Measurements from ENCODE around the gene PDE4B.

PDE4B gene

DNA sequence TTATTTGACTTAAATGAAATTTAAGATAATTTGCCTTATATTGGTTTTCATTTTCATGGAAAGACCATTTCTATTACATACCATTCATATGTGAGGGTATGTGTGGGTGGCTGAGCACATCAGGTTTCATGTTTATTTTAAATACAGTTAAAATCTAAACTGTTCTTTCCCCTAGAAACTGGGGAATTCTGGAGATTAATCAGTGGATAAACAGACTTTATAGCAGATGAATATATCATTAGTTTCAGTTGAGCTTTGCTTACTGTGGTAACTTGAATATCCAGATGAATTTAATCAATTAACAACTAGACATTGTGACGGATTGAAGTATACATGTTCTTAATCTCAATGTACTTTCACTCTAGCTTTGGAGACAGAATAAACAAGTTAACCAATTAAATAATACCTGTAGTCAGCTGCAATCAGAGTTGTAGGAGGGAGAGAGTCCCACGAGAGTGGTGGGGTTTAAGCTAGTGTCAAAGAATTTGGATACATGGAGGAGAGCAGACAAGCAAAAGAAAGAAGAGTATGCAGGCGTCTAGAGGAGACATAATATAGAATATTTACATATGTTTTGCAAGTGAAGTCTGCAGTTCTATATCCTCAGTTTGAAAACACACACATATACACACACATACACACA is 97.6 kb downstream of the PDE4B start:
- no peak for DNase-seq

DNA sequence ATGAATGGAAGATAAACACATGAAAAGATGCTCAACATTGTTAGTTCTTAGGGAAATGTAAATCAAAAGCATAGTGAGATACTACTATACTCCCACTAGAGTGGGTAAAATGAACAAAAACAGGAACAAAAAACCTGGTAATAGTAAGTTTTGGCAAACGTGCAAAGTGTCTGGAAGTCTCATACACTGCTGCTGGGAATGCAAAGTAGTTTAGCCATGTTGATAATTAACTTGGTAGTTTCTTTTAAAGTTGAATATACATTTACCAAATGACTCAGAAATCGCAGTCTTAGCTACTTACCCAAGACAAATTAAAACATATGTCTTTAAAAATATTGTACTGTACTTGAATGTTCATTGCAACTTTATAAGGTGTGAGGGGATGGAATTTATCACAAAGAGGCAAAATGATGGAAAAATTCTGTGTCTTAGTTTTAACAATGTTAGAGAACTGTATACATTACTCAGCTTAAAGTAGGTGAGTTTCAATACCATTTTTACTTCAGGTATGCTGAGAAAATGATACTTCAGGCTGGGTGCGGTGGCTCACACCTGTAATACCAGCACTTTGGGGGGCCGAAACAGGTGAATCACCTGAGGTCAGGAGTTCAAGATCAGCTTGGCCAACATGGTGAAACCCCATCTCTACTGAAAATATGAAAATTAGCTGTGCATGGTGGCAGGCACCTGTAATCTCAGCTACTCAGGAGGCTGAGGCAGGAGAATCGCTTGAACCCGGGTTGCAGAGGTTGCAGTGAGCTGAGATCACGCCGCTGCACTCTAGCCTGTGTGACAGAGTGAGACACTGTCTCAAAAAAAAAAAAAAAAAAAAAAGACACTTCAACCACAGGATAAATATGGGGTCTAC is 102.3 kb downstream of the PDE4B start:
- no peak for DNase-seq

DNA sequence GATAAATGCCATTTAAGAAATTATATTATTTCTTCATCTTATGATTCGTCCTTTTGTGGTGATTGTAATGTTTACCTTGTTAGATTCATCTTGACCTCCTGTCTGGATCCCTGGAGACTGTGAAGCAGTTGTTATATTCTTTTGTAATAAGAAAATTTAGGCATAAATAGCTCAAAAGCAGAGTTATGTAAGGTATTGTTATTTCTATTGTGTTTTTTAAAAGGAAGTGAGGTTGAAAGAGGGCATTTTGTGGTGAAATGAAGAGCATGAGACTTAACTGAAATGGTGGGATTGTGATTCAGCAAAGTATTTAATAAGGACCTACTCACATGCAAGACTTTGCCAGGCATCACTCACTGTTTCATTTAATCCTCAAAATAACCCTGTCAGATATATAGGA is 104.0 kb downstream of the PDE4B start:
- DNase-seq, result no peak

DNA sequence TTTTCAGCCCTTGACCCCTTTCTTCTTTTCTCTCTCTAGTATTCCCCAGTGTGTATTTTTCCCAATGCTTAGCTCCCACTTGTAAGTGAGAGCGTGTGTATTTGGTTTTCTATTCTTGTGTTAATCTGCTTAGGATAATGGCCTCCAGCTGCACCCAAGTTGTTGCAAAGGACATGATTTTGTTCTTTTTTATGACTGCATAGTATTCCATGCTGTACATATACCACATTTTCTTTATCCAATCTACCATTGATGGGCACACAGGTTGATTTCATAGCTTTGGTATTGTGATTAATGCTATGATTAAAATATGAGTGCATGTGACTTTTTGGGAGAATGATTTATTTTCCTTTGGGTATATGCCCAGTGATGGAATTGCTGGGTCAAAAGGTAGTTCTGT is 104.8 kb downstream of the PDE4B start:
- no peak for DNase-seq

DNA sequence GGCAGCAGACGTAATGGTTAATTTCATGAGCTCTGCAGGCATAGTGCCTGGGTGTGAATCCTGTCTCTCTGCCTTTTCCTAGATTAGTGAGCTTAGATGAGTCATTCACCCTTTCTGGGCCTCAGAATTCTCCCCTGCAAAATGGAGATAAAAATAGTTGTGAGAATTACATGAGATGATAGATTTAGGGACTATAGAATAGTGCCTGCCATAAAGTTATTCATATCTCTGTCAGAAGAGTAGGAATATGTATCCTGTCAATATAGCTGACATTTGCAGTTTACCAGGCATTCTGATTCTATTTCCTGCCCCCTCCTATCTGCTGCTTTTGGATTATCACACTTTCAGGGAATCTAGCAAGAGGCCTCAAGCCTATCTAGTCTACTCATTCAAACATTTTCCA is 112.0 kb downstream of the PDE4B start:
- no peak for DNase-seq

DNA sequence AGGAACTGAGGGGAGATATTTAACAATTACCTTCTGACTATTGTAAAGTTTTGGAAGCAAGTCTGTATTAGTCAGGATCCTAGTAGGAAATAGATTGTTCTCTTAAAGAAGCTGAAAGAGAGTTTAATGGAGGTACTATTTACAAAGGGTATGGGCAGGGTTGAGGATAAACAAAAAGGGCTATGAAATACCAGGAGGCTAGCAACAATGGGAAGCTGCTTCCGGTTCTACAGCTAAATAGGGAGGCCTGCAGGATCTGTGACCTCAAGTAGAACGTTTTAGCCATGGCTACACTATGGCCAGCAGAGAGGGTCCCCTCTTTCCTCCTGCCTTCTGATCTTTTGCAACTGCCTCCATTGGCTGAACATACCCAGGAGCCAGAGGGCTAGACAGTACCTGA is 117.7 kb downstream of the PDE4B start:
- no peak for DNase-seq

DNA sequence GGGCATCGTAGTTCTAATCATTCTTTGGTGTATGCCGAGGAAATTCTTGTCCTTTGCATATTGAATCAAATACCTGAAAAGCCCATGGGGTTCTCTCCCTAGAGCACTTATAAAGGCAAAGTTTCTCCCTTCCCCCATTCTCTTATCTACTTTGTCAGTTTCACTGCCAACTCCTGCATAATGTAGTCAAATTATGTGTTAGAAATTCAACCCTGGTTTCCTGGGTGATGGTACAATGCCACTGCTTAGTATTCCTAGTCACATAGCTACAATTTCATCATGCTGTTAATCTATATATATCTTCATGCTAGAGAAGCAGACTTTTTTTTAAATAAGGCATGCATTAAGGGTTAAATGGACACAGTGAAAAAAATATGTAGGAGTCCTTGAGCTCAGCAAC is 119.0 kb downstream of the PDE4B start:
- DNase-seq, result no peak

DNA sequence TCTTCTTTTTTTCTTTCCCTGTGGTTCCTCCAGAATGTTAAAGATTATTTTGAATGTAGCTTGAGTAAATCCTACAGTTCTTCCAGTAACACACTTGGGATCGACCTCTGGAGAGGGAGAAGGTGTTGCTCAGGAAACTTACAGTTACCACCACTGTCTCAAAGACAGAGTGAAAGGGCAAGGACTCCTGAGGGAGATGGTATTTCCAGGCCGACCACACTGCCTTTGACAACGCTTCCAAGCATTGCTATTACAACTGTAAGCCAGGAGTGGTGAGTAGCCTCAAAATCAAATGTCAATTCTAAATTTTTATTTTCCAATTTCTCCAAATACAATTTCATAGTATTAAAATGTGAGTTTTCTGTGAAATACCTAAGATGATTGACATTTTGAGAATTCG is 125.9 kb downstream of the PDE4B start:
- DNase-seq, result no peak

DNA sequence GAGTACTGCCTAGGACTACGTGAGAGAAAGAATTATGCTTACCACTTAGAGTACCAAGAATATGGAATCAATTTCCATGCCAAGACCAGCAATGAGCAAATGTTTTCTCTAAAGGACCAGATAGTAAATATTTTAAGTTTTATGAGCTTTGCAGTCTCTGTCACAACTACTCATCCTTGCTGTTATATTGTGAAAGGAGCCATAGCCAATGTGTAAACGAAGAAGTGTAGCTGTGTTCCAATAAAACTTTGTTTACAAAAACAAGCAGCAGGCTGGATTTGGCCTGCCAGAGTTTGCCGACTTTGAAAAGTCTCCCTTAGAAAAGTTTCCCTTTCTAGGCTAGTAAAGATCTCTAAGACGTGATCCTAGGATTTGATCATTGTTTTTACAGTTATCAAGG is 128.8 kb downstream of the PDE4B start:
- DNase-seq, result no peak

DNA sequence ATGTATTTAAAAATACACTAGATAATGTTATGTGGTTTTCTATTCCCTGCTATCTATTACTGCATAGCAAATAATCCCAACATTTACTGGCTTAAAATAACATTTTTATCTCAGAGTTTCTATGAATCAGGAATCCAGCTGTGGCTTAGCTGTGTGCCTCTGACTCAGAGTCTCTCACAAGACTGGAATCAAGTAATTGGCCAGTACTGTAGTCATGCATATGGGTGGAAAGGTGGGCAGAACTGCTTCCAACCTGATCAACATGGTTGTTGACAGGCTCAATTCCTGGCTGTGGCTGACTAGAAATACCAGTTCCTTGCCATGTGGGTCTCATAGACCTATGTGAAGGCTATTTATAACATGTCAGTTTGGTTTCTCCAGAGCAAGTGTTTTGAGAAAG is 131.8 kb downstream of the PDE4B start:
- DNase-seq, result no peak

DNA sequence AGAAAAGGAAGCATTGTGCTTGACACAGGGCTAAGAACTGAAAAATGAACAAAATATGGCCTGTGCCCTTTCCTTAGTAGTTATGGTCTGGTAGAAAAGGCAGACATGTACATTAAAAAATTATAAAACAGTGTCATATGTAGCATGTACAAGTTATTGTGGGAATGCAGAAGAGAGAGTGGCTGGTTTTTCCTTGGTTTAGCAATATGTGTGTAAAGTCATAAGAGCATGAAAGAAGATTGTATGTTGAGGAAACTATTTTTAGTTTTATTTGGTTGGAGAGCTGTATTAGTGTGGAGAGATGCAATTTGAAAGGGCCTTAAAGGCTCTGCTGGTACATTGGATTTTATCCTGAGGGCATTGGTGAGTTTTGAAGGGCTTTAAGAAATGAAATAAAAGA is 145.8 kb downstream of the PDE4B start:
- no peak for DNase-seq

DNA sequence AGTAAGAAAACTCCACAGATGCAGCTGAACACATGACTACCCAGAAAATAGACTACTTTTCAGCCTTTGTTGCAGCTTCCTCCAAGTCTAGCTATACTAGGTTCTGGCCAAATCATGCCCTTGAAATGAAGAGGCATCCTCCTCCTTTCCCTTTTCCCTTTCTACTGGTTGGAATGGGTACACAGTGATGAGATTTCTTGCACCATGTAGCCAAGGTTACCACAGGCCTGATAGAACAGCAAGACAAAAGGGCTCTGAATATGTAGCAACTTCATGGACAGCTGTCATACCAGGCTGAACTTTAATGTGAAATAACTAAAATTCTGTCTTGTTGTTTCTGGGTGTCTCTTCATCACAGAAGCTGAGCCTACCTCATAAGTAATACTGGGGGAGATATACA is 146.5 kb downstream of the PDE4B start:
- DNase-seq, result no peak

DNA sequence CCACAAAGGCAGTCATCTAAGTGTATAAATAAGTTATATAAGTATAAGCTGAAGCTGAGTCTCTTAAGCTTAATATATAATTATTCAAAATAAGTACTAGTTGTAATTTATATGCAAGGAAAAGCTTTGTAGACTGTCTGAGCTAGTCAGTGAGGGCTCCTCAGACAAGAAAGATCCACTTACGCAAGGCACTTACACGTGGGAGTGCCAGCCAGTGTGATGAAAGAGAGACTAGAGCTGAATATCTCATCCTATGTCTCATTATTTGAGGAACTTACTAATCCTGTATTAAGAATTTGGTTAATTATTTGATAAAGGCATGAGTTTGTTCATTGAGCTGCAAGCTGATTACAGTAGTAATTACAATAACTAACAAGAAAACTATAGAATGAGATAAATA is 146.9 kb downstream of the PDE4B start:
- DNase-seq, result no peak

DNA sequence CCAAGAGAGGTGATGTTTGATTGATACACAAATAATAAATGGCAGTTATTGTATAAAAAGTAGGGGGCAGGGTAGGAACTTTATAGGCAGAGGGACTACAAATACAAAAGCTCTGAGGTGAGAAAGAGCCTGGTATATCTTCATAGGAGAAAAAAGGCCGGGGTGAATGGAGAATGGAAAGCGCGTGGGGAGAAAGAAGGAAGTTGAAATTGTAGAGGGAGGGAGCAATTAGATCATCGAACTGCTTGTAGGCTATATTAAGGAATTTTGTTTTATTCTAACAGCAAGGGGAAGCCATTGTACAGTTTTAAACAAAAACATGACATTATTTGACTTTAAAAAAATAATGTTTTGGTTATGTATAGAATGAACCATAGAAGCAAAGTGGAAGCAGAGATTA is 147.4 kb downstream of the PDE4B start:
- no peak for DNase-seq

DNA sequence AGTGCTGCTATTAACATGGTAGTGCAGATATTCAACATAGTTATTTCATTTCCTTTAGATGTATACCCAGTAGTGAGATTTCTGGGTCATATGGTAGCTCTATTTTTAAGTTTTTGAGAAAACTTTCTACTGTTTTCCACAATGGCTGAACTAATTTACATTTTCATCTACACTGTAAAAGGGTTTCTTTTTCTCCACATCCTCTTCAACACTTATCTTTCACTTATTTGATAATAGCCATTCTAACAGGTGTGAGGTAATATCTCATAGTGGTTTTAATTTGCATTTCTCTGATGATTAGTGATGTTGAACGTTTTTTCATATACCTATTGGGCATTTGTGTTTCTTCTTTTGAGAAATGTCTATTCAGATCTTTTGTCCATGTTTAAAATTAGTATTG is 149.8 kb downstream of the PDE4B start:
- no peak for DNase-seq

DNA sequence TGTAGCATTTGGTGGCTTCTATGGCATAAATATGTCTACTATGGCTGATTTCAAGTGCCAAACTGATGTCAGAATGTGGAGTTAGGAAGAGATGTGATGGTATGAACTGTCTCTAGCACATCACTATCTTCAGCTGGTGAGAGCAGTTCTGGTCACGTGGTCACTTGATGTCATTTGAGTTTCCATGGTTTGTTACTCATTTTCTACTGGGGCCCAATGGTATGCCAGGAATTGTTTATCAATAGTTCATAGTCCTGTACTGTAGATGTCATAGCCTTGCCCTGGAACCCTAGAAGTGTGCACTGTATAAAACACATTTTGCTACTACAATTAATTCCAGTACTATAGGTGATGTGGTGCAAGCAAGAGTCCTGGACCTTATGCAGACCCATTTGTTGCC is 153.7 kb downstream of the PDE4B start:
- DNase-seq, result no peak

DNA sequence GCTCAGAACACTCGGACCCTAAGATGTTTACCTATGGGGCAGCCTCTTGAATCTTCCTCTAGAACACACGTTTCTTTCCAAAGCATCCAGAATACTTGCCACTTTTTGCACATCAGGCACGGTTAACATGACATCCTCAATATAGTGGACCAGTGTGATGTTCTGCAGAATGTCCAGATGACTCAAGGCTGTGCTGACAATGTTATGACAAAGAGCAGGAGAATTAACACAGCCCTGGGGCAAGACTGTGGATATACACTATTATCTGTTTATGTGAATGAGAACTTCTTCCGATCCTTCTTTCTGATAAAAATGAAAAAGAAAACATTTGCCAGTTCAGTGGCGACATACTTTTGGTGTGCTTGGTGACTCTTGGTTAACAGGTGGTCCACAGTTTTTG is 154.3 kb downstream of the PDE4B start:
- DNase-seq, result no peak

DNA sequence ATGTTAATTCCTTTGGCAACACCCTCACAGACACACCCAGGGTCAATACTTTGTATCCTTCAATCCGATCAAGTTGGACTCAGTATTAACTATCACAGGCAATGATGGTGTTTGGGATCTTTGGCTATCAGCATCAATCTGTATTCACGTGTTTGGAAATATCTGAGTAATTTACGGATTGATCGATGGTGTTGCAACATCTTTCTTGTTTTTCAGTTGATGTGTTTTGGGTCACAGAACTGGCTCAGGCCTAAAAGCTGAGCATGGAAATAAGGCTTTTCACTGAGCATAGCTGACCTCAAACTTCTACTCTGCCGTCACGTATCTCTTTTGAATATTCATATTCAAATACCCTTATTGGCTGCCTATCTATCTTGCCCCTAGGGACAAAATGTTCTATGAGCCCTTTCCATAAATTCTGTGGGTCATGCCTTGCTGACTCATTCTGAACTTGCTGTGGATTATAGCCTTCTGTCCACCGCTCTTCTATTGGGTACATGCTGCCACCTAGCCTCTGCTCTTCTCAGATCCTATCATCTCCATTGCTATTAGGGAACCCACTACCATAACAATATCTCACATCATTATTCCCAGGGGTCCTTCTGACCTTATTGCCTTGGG is 156.0 kb downstream of the PDE4B start:
- no peak for DNase-seq

DNA sequence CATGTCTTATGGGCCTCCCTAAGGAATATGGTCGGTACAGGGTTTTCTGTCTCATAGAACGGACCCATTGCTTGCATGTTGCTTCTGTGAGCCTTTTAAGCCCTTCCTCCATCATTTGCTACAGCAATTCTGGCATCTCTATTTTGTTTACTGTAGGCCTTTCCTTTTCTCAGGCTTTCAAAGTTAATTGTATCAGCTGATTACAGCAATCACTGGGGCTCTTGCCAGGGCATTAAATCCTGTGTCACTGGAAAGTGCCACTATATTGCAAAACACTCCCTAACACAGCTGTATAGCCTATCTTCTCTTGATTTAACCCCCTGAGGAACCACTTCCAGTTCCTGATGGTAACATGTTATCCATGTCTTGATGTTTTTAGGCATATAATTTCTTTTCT is 156.5 kb downstream of the PDE4B start:
- DNase-seq, result no peak

DNA sequence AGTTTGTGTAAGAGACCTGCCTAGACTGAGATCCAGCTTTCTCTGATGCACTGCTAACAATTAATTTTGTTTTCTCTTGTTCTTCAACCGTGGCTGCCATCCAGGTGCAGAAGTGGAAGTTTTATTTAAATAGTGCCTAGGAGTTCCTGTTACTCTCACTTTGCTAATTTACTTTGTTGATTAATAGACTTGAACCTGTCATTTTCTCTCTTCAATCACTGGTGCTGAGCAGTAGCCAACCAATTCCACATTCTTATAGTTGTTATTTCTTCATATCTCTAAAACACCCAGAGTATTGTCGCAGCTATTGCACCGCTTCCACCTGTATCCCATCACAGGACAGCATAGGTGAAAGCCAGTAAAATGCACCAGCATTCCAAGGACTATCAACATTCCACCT is 157.2 kb downstream of the PDE4B start:
- DNase-seq, result no peak

DNA sequence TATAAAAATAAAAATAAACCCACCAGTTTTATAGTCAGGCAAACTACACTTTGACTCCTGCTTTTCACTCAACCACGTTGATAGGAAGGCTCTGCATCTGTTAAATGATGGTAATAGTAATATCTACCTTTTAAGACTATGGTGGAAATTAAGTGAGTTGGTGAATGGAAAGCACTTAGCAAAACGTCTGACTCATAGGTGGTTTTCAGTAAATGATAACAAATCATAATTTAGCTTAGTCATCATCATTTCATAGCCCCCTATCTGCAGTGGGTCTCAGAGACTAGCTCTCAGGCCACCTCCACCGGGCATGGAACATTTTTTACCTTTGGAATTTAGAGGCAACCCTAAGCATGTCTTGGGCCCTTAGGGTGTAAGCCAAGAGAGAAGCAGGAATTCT is 160.0 kb downstream of the PDE4B start:
- DNase-seq, result no peak

DNA sequence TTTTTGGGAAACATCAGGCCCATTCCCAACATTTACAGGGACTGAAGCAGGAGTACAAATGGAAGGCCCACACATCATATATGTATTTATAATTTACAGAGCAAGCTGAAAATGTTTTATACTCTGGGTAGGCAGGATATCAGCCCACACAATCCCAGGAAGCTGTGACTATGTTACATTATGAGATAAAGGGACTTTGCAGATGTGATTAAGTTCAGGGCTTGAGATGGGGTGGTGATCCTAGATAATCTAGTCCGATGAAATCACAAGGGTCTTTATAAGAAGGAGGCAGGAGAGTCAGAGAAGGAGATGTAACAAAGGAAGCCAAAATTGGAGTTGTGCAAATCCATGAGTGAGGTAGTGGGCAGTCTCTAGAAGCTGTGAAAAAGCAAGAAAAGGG is 160.5 kb downstream of the PDE4B start:
- DNase-seq, result no peak

DNA sequence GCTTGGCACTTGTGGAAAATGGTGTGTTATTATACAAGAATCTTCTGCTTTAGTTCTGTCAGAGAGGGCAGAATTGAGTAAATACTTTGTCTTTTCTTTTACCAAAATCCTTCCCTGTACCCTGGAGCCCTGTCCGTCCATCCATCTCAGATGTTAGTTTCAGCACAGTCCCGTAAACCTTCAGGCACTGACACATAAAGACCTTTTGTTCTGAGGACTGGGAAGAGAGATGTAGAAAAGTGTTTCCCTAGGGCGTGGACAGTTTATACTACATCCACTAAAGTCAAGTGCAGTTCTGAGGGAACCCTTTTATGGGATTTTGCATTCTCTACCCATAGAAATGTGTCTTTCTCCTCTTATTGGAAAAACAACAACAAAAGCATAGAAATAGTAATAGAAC is 162.4 kb downstream of the PDE4B start:
- DNase-seq, result no peak

DNA sequence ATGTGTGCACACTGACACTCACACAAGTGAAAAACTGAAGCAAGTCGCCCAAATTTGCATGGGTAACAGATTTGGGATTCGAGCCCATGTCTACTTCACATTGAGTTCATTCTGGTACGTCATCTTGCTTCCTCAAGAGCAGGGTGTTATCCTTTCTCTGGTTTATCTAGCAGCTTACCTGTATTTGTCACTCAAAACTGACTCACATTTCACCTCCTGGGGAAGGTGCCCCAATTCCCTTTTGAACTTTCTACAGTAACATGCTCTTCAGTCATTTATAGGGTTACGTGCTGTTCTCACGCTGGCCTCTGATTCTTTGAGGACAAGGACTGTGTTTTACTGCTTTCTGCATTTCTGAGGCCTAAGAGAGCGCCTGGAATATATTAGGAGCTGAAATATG is 162.8 kb downstream of the PDE4B start:
- DNase-seq, result no peak

Measured in activated T-cell treated with anti-CD3 and anti-CD28 coated beads, Interleukin-2, amount 50 U/mL, for 1 hour (primary cell).